ENCODE results near the gene TMC7.

TMC7 gene

DNA sequence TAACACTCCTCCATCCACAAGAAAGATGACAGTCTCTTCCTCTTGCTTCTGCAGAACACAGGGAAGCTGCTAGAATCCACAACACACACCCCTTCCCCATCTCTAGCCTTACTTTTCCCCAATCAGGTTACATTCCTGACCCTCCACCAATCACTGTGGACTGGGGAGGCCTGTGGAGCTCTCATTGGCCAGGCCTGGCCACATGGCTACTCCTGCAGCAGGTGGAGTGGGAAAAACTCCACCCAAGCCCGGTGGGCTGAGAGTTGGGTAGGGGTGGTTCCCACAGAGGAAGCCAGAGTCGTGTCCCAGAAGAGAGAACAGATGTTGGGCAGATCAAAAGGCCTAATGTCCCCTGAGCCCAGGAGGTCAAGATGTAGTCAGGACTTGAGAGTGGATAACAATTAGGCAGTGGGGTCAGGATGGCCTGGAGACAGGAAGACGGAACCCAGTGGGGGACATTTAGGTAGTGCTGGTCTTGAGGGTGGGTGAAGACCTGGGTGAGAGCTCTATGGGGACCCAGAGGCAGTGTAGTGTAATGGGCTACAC lies 105.7 kb downstream of the TMC7 start:
- DNase-seq (ENCODE audit: low read depth in 3 of 3): no peak

DNA sequence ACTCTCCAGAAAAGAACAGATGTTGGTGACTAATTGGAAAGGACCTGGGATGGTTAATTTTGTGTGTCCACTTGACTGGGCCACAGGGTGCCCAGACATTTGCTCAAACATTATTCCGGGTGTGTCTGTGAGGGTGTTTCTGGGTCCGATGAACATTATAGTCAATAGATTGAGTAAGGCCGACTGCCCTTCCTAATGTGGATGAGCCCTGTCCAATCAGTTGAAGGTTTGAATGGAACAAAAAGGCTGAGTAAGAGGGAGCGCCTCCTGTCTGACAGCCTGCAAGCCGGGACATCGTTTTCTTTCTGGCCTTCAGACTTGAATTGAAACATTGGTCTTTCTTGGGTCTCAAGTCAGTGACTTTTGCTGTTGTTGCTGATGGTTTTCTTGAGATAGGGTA lies 107.2 kb downstream of the TMC7 start:
- no peak for DNase-seq (ENCODE audit: low read depth in 3 of 3)

DNA sequence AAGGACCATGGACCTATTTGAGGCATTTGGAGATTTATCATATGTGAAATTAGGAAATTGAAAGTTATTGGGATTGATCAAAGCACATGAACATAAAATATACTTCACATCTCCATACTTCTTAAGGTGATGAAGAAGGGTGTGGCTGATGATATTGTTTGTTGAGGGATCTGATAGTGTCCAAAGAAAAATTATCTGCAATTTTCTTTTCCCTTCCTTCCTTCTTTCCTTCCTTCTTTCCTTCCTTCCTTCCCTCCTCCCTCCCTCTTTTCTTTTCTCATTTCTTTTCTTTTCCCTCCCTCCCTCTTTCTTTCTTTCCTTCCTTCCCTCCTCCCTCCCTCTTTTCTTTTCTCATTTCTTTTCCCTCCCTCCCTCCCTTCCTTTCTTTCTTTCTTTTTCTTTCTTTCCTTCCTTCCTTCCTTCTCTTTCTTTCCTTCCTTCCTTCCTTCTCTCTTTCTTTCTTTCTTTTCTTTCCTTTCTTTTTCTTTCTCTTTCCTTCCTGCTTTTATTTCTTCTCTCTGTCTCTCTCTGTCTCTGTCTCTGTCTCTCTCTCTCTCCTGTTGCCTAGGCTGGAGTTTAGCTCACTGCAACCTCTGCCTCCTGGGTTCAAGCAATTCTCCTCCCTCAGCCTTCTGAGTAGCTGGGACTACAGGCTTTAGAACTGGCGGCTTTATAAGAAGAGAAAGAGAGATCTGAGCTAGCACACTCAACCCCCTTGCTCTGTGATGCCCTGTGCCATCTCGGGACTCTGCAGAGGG lies 109.1 kb downstream of the TMC7 start:
- no peak for DNase-seq (ENCODE audit: low read depth in 3 of 3)

- DNase-seq (ENCODE audit: low read depth in 3 of 3): no peak
These were observed 110.2 kb downstream of the TMC7 start for GRCh38 chr16:19093631-19094541.

DNA sequence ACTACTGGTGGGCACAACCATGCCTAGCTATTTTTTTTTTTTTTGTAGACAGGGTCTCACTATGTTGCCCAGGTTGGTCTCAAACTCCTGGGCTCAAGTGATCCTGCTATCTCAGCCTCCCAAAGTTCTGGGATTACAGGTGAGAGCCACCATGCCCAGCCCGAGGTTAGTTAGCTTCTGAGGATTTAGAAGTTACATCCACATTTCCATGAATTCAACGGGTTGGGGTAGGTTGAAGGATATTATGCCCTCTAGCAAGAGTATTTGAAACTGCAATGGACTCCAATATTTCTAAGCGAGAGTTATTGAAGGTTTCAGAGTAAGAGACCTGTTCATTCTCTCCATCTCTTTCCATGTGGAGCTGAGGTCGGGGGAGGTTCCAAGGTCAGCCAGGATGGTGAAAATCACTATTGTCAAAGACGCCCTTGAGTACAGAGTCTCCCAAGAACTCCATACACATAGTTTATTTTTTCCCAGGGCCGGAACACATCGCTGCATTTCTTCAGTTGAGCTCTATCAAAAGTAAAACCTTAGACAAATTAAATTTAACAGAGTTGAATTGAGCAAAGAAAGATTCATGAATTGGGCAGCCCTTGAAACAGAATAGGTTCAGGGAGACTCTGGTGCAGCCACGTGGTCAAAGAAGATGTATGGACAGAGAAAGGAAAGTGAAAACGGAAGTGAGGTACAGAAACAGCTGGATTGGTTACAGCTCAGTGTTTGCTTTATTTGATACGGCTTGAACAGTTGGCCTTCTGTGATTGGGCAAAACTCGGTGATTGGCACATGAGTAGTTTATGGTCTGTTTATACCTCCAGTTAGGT lies 111.0 kb downstream of the TMC7 start:
- DNase-seq (ENCODE audit: low read depth in 3 of 3): no peak

DNA sequence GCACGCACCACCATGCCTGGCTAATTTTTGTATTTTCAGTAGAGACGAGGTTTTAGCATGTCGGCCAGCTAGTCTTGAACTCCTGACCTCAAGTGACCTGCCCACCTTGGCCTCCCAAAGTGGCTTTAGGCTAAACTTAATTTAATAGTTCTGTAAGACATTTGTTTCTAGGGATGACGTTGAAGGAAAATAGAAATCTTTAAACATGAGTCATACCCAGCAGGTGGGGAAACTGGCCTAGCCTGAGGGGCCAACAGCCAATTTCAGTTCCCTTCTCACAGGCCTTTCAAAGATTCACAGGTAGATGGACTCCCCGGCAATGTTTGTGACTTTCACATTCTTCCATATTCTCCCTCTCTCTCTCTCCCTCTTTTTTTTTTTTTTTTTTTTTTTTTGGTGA lies 111.9 kb downstream of the TMC7 start:
- no peak for DNase-seq (ENCODE audit: low read depth in 3 of 3)

- DNase-seq (ENCODE audit: low read depth in 3 of 3): no peak
These were observed 114.4 kb downstream of the TMC7 start for GRCh38 chr16:19098173-19098572.

DNA sequence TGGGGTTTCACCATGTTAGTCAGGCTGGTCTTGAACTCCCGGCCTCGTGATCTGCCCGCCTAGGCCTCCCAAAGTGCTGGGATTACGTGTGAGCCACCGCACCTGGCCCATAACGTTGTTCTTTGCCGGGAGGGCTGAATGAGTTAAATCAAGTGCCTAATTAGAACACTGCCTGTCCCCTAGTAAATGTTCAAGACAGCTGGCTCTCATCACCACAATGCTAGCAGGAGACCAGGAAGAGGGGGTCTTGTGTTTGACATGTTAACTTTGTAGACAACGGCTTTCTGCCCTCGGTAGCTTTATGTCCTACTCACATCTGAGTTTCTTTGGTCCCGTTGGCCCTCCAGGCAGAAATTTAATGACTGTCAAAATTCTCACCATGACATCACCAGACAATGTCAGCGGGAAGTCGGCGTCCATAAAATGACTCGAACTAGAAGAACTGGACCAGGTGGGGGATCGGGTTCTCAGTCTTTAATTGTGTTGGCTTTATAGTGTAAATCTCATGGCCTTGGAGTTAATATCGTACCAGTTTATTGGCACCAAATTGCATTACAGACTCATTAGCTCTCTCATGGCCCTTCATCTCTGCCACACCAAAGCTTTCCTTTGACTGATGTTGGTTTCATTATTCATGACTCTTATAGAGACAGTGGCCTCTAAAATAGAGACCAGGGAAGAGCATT lies 118.6 kb downstream of the TMC7 start:
- no peak for DNase-seq (ENCODE audit: low read depth in 3 of 3)

- no peak for DNase-seq (ENCODE audit: low read depth in 3 of 3)
These were observed 120.9 kb downstream of the TMC7 start for GRCh38 chr16:19104607-19105006.

DNA sequence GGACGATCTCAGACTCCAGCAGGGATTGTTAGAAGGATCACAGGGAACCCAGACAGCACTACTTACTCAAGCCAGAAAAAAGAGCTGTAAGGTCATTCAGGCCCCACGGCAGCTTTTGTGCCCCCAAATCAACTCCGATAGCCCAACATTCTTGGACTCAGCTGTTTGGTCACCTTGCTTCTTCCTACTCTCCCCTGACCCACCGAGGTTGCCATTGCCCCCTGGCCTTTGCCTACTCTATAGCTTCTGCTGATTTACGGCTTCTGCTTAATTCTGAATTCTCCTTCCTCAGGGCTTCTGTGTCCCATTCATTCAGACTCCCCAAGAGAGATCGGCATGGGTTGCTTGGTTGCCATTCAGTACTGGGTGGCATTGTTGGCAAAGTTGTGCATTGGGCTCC lies 121.4 kb downstream of the TMC7 start:
- DNase-seq (ENCODE audit: low read depth in 3 of 3): no peak

GRCh38 chr16:19105891-19106624 lies 122.3 kb downstream of the TMC7 start:
- DNase-seq (ENCODE audit: low read depth in 3 of 3): no peak

- no peak for DNase-seq (ENCODE audit: low read depth in 3 of 3)
These were observed 122.9 kb downstream of the TMC7 start for GRCh38 chr16:19106625-19107020.

DNA sequence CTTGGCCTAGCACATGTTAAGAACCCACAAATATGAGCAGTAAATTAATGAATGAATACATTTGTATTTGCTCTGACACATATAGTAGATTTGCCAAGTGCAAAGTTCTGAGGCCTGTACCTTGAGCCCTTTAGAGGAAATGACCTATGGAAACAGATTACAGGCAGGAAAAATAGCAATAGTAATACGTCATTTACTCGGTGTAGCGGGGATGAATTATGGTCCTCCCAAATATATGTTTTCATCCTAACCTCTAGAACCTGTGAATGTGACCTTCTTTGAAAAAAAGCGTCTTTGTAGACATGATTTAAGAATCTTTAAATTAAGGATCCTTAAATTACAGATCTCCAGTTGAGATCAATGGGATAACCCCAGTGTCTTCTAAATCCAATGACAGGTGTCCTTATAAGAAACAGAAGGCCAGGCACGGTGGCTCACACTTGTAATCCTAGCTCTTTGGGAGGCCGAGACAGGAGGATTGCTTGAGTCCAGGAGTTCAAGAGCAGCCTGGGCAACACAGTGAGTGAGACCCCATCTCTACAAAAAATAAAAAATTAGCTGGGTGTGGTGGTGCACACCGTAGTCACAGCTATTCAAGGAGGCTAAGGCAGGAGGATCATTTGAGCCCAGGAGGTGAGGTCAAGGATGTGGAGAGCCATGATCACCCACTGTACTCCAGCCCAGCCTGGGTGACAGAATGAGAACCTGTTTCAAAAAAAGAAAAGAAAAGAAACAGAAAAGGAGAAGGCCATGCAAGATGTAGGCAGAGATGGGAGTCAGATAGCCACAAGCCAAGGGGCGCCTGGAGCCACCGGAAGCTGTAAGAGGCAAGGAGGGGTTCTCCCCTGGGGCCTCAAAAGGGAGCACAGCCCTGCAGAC lies 124.9 kb downstream of the TMC7 start:
- DNase-seq (ENCODE audit: low read depth in 3 of 3): no peak

- DNase-seq (ENCODE audit: low read depth in 3 of 3): no peak
These were observed 125.5 kb downstream of the TMC7 start for GRCh38 chr16:19109288-19109664.

DNA sequence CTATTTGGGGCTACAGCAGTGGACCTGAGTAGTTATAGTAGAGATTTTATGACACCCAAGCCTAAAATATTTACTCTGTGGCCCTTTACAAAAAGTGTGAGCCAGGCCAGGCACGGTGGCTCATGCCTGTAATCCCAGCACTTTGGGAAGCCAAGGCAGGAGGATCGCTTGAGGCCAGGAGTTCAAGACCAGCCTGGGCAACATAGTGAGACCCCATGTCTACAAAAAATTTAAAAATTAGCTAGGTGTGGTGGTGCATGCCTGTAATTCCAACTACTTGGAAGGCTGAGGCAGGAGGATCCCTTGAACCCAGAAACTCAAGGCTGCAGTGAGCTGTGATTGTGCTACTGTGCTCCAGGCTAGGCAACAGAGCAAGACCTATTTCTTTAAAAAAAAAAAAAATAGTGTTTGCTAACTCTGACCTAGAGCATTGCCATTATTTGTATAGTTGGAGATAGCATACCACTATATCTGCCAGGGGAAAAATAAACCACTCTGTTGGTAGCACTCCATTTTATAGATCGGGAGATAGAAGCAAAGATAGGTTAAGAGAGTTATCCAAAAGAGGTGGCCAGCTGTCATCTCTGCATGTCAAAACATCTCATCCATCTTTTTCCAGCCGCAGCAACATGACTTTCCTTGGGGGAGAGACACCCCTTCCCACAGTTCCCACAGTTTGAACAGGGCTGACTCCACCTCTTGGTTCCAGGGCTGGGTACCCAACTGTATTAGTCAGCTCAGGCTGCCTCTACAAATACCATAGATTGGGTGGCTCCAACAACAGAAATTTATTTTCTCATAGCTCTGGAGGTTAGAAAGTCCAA lies 127.0 kb downstream of the TMC7 start:
- DNase-seq (ENCODE audit: low read depth in 3 of 3): no peak

DNA sequence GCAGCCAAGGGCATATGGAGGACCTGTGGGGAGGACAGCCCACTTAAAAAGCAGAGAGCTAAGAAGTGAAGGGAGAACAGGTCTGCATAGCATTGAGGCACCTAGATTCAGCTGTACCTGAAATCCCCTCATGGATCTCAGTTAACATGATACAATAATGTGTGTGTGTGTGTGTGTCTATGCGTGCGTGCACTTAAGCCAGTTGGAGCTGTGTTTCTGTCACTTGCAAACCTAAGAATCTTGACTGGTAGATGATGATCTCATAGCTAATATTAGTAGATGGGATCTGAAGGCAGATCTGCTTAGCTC lies 128.3 kb downstream of the TMC7 start:
- DNase-seq (ENCODE audit: low read depth in 3 of 3): no peak

Measured in stimulated activated CD4-positive, alpha-beta T cell treated with anti-CD3 and anti-CD28 coated beads, TNF-alpha, amount 100 ng/mL, for 48 hours (primary cell).